ENCODE results near the gene IL7R.
"Not testable (repeated sequence)": the region's sequence is repeated elsewhere in the genome, so short reads cannot be mapped to it uniquely, and the experiment has no call there.

The IL7R gene

DNA sequence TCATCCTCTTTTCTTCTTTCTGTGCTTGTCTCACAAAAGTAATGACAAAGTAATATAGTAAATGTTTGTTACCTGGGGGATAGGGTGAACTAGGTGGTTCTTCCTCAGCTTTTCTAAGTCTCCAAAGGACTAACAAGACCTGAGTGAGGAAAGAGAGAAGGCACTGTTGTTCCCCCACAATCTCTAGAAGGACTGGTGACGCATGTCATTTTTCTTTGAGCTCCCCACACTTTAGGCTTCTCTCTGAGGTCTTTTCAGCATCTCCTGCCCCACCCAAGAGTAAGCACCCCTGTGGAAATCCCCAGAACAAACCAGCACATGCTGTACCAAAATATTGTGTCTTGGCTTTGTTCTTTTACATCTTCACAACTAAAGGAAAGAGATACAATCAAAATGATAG is 2.4 kb upstream of the IL7R start:
- no peak for DNase-seq (ENCODE audit: low read depth in 1 of 2, low spot score in 1 of 2)
- Histone ChIP-seq H3K27me3 (ENCODE audit: insufficient read depth, poor library complexity, severe bottlenecking) (no peaks in the 10 kb centered on the region), H3K4me3 (replicated peaks; ENCODE audit: insufficient read depth, low read length) (no peak overlapping the region), H3K27ac (replicated peaks) (no peak overlapping the region)
- TF ChIP-seq POLR2AphosphoS5 (IDR thresholded peaks at IDR 0.05; ENCODE audit: low read depth): no peak
- TF ChIP-seq, protein P1, sequence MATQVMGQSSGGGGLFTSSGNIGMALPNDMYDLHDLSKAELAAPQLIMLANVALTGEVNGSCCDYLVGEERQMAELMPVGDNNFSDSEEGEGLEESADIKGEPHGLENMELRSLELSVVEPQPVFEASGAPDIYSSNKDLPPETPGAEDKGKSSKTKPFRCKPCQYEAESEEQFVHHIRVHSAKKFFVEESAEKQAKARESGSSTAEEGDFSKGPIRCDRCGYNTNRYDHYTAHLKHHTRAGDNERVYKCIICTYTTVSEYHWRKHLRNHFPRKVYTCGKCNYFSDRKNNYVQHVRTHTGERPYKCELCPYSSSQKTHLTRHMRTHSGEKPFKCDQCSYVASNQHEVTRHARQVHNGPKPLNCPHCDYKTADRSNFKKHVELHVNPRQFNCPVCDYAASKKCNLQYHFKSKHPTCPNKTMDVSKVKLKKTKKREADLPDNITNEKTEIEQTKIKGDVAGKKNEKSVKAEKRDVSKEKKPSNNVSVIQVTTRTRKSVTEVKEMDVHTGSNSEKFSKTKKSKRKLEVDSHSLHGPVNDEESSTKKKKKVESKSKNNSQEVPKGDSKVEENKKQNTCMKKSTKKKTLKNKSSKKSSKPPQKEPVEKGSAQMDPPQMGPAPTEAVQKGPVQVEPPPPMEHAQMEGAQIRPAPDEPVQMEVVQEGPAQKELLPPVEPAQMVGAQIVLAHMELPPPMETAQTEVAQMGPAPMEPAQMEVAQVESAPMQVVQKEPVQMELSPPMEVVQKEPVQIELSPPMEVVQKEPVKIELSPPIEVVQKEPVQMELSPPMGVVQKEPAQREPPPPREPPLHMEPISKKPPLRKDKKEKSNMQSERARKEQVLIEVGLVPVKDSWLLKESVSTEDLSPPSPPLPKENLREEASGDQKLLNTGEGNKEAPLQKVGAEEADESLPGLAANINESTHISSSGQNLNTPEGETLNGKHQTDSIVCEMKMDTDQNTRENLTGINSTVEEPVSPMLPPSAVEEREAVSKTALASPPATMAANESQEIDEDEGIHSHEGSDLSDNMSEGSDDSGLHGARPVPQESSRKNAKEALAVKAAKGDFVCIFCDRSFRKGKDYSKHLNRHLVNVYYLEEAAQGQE (IDR thresholded peaks at IDR 0.05; ENCODE audit: insufficient replicate concordance, low read depth): no peak
- no peak for TF ChIP-seq GABPA (IDR thresholded peaks at IDR 0.05; ENCODE audit: low read depth)
- TF ChIP-seq SPI1 (IDR thresholded peaks at IDR 0.05; ENCODE audit: borderline replicate concordance, low read depth): no peak
- TF ChIP-seq, protein P2, sequence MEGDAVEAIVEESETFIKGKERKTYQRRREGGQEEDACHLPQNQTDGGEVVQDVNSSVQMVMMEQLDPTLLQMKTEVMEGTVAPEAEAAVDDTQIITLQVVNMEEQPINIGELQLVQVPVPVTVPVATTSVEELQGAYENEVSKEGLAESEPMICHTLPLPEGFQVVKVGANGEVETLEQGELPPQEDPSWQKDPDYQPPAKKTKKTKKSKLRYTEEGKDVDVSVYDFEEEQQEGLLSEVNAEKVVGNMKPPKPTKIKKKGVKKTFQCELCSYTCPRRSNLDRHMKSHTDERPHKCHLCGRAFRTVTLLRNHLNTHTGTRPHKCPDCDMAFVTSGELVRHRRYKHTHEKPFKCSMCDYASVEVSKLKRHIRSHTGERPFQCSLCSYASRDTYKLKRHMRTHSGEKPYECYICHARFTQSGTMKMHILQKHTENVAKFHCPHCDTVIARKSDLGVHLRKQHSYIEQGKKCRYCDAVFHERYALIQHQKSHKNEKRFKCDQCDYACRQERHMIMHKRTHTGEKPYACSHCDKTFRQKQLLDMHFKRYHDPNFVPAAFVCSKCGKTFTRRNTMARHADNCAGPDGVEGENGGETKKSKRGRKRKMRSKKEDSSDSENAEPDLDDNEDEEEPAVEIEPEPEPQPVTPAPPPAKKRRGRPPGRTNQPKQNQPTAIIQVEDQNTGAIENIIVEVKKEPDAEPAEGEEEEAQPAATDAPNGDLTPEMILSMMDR (IDR thresholded peaks at IDR 0.05; ENCODE audit: insufficient read depth, low read length): no peak

DNA sequence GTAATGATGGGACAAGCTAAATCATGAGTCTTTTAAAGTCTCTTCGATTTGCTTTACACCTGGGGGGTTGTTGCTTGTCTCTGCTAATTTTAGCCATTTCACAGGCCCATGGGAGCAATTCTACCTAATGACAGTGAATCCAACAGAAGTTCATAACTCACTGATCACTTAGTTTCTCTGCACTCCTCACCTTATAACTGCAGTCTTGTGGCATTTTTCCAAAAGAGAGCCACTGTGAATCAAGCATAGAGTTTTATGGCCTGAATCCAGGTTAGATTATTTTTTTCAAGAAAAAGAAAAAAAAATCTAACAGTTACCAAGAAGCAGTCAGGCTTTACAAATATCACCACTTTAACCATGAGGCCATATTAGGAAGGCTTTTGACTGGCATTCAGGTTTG is 1.5 kb upstream of the IL7R start:
- DNase-seq (ENCODE audit: low read depth in 1 of 2, low spot score in 1 of 2): no peak
- H3K27ac ChIP-seq (replicated peaks): no peak overlapping the region
- H3K27me3 ChIP-seq (ENCODE audit: insufficient read depth, poor library complexity, severe bottlenecking): no peaks in the 10 kb centered on the region
- no peak overlapping the region for H3K4me3 ChIP-seq (replicated peaks; ENCODE audit: insufficient read depth, low read length)
- TF ChIP-seq SPI1 (IDR thresholded peaks at IDR 0.05; ENCODE audit: borderline replicate concordance, low read depth): no peak
- TF ChIP-seq, protein P1 (IDR thresholded peaks at IDR 0.05; ENCODE audit: insufficient replicate concordance, low read depth): no peak
- TF ChIP-seq, protein P2 (IDR thresholded peaks at IDR 0.05; ENCODE audit: insufficient read depth, low read length): no peak
- no peak for TF ChIP-seq GABPA (IDR thresholded peaks at IDR 0.05; ENCODE audit: low read depth)
- no peak for TF ChIP-seq POLR2AphosphoS5 (IDR thresholded peaks at IDR 0.05; ENCODE audit: low read depth)

DNA sequence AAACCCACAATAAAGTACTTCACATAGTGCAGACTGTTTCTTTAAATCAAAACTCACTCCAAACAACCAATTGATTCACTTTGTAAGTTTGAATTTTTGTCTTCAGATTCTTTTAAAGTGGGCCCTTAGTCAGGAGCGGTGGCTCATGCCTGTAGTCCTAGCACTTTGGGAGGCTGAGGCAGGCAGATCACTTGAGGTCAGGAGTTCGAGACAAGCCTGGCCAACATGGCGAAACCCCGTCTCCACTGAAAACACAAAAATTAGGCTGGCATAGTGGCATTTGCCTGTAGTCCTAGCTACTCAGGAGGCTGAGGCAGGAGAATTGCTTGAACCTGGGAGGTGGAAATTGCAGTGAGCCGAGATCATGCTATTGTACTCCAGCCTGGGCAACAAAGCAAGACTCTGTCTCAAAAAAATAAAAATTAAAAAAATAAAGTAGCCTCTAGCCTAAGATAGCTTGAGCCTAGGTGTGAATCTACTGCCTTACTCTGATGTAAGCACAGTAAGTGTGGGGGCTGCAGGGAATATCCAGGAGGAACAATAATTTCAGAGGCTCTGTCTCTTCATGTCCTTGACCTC is 416 bp upstream of the IL7R start:
- H3K27ac ChIP-seq (replicated peaks): peak overlapping the region; percentile 44
- not testable (repeated sequence) for H3K4me3 ChIP-seq (replicated peaks; ENCODE audit: insufficient read depth, low read length); H3K27me3 ChIP-seq (ENCODE audit: insufficient read depth, poor library complexity, severe bottlenecking); DNase-seq (ENCODE audit: low read depth in 1 of 2, low spot score in 1 of 2)

DNA sequence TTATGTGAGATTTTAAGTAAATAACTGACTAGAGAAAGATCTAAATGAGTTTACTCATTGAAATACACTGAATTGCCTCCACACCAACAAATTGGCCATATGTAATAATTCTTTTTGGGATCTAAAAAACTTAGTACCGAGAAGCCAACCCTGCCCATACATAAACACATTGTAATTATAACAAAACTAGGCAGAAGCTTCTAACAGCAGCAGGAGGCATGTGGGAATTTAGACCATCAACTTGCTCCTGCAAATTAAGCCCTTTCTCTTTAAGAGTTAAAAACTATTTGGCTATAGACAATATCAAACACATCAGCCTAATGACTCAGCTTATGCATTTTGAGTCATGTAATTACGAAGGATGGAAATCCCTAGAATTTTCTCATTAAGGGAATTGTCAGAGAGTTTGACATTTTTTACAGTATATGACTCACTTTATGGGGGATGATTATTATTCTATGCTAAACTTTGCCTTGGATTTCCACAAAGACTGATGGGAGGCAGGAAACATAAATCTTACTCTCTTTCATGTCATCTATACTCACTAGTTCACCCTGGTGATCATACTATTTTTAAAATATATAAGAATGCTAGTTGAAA is 1.0 kb downstream of the IL7R start:
- TF ChIP-seq, protein P1 (IDR thresholded peaks at IDR 0.05; ENCODE audit: insufficient replicate concordance, low read depth): no peak
- TF ChIP-seq, protein P2 (IDR thresholded peaks at IDR 0.05; ENCODE audit: insufficient read depth, low read length): no peak
- no peak overlapping the region for H3K27ac ChIP-seq (replicated peaks)
- H3K4me3 ChIP-seq (replicated peaks; ENCODE audit: insufficient read depth, low read length): no peak overlapping the region
- no peak for DNase-seq (ENCODE audit: low read depth in 1 of 2, low spot score in 1 of 2)
- H3K27me3 ChIP-seq (ENCODE audit: insufficient read depth, poor library complexity, severe bottlenecking): no peaks in the 10 kb centered on the region

All from HL-60 (cell line).